GM20000 (cell line): ENCODE measurements around the gene FAM227B.
"Not testable (repeated sequence)": the region's sequence is repeated elsewhere in the genome, so short reads cannot be mapped to it uniquely, and the experiment has no call there.

ENCODE experiments used
- DNase-seq: peaks from one replicate; pipeline ENCODE4 v3.0.0; 2012; ENCODE audit warnings: low spot score
- TF ChIP-seq, protein P1 (sequence below): IDR thresholded peaks from 2 replicates; pipeline ENCODE4 v1.5.1; 2012; ENCODE audit warnings: mild to moderate bottlenecking, control low read depth; ENCODE audit errors: extremely low read depth, missing control alignments

The FAM227B gene

DNA sequence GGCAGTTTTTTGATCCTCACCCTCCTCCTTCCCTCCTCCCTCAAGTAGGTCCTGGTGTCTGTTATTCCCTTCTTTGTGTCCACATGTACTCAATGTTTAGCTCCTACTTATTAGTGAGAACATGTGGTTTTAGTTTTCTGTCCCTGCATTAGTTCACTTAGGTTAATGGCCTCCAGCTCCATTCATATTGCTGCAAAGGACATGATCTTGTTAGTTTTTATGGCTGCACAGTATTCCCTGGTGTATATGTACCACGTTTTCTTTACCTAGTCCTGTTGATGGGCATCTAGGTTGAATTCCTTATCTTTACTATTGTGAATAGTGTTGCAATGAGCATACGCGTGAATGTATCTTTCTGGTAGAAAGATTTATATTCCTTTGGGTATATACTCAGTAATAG, 259.2 kb downstream of the FAM227B start:
- no peak for DNase-seq
- TF ChIP-seq, protein P1, sequence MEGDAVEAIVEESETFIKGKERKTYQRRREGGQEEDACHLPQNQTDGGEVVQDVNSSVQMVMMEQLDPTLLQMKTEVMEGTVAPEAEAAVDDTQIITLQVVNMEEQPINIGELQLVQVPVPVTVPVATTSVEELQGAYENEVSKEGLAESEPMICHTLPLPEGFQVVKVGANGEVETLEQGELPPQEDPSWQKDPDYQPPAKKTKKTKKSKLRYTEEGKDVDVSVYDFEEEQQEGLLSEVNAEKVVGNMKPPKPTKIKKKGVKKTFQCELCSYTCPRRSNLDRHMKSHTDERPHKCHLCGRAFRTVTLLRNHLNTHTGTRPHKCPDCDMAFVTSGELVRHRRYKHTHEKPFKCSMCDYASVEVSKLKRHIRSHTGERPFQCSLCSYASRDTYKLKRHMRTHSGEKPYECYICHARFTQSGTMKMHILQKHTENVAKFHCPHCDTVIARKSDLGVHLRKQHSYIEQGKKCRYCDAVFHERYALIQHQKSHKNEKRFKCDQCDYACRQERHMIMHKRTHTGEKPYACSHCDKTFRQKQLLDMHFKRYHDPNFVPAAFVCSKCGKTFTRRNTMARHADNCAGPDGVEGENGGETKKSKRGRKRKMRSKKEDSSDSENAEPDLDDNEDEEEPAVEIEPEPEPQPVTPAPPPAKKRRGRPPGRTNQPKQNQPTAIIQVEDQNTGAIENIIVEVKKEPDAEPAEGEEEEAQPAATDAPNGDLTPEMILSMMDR, result no peak

DNA sequence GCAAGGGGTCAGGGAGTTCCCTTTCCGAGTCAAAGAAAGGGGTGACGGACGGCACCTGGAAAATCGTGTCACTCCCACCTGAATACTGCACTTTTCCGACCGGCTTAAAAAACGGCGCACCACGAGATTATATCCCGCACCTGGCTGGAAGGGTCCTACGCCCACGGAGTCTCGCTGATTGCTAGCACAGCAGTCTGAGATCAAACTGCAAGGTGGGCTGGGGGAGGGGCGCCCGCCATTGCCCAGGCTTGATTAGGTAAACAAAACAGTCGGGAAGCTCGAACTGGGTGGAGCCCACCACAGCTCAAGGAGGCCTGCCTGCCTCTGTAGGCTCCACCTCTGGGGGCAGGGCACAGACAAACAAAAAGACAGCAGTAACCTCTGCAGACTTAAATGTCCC, 266.2 kb downstream of the FAM227B start:
- DNase-seq, result not testable (repeated sequence)

DNA sequence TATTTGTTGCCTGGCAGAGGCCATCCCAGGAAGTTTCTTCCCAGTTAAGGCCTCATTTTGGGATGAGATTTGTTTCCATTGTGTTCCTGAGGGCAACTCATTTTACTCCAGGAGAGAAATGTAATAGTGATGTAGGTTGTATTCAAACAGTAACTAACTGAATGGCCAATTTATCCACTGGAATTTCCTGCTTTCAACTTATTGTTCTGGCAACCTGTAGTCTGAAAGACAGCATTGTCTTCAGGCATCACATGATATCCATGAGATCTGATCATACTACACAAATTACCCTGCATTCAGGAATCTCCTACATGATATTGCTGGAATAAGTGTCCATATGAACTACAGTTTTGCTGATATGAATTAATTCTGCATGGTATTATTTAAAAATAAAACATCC, 277.1 kb downstream of the FAM227B start:
- DNase-seq, result no peak
- TF ChIP-seq, protein P1, result no peak

DNA sequence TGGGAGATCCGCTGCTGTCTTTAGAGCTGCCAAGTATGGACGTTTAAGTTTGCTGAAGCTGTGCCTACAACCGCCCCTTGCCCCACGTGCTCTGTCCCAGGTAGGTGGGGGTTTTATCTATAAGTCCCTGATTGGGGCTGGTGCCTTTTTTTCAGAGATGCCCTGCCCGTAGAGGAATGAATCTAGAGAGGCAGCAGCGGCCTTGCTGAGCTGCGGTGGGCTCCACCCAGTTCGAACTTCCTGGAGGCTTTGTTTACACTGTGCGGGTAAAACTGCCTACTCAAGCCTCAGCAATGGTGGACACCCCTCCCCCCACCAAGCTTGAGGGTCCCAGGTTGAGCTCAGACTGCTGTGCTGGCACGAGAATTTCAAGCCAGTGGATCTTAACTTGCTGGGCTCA, 281.0 kb downstream of the FAM227B start:
- TF ChIP-seq, protein P1, result no peak
- DNase-seq, result no peak

DNA sequence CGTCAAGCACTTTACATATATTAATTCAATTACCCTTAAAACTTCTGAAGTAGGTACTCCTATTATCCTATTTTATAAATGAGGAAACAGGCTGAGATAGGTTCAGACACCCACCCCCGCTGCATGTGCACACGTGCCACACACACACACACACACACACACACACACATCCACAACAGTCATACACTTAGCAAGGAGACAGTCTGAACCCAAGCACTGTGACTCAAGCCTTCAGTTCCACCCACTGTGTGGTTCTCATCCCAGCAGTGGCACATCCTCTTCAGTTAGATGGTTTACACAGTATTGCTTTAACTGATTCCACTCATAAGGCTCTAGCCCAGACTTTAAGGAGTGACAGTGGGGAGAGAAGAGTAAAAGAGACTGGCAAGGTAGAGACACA, 288.7 kb downstream of the FAM227B start:
- no peak for DNase-seq
- TF ChIP-seq, protein P1, result no peak

DNA sequence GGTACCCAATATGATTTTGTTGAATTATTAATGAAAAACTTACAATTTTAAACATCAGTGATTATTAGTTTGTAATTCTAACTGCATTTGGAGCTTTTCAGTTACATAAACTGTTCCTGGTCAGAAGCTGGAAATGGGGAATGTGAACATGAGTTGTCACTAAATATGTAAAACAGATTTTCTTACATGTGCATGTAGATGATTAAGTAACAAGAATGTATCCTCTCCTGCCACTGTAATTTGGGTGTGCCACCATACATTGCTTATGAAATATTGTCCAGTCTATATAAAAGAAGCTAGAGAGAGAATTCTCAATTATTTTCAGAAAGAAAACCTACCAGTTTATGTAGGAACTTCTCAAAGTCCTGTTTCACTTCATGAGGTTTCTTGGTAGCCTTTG, 289.2 kb downstream of the FAM227B start:
- DNase-seq, result no peak
- TF ChIP-seq, protein P1, result no peak

DNA sequence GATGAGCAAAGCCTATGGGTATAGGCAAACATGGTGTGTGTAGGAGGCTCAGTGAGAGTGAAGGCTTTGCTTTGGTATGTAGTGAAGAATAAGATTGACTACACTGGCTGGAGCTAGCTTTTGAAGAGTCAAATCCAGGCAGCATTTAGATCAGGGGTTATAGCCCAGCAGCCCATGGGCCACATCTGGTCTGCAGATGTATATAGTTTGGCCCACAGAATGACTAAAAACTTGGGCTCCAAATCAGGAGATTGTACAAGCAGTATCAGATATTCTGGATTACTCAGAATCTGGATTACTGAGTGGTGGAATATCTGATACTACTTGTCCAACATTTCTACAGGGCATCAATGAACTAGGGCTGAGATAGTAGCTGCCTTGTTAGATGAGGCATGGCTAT, 290.5 kb downstream of the FAM227B start:
- TF ChIP-seq, protein P1, result no peak
- DNase-seq, result no peak

DNA sequence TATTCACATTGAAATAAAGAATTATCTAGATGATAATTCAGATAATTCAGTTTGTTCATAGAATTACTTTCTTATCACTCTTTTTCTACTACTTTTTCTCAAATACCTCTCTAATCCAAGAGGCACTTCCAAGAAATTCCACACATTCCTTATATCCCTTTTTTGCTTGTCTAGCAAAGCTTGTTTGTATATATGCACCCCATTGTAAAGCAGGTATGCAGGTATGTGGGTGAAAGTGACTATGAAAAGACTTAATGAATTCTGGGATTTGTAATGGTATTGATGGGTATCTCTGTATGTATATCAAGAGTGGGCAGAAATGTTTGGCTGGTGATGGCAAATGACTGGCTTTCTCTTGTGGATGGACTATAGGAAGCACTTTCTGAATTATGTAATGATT, 291.7 kb downstream of the FAM227B start:
- TF ChIP-seq, protein P1, result no peak
- no peak for DNase-seq
